PC-3 (cell line): ENCODE results near the gene KLHL2. TPM values are rescaled to one million over a fixed set of nuclear protein-coding genes. Genes with fewer than 3 reads are reported as not detected.
A peak's percentile ranks its signal among the peaks of the same experiment; 100 is the strongest.

Source experiments
- ATAC-seq: fragments of 200-7000 bp; cut with Tn5 transposase; 2 replicates; pipeline ENCODE4 v1.9.1; 2020; ENCODE audit warnings: mild to moderate bottlenecking, moderate library complexity
- BruUV-seq: library from RNA; stranded (reverse); fragments of 400-500 nt; replicated peaks from 2 replicates; lab custom pipeline; 2021; lab: Mats Ljungman, UMichigan
- CTCF ChIA-PET: fragments of 300-600 bp; sonication (Branson Sonifier 250); formaldehyde crosslinking; loops from one replicate; lab custom pipeline; 2022; ENCODE audit warnings: antibody characterized with exemption; lab: Charles Lee
- POLR2A ChIA-PET: fragments of 300-600 bp; sonication (Branson Sonifier 250); formaldehyde crosslinking; loops from one replicate; lab custom pipeline; 2022; ENCODE audit warnings: antibody characterized with exemption; ENCODE audit not compliant: unreplicated experiment; lab: Charles Lee
- DNase-seq: peaks from one replicate; pipeline ENCODE4 v3.0.0-alpha.2; 2015
- H2AFZ ChIP-seq: fragments of 300-600 bp; sonication (generic); 2 replicates; pipeline ENCODE4 v1.6.0; 2016; ENCODE audit warnings: antibody characterized with exemption, low read length
- H3F3A ChIP-seq: fragments of 300-600 bp; sonication (generic); one replicate; pipeline ENCODE4 v1.6.0; 2017; ENCODE audit warnings: antibody characterized with exemption, low read length, control low read depth, mild to moderate bottlenecking; ENCODE audit not compliant: unreplicated experiment
- H3K27ac ChIP-seq: fragments of 300-600 bp; sonication (generic); 2 replicates; pipeline ENCODE4 v1.5.1; 2016; ENCODE audit warnings: mild to moderate bottlenecking, low read length
- H3K27me3 ChIP-seq: fragments of 300-600 bp; sonication (generic); 2 replicates; pipeline ENCODE4 v1.6.1; 2016; ENCODE audit warnings: low read length, mixed read lengths
- H3K36me3 ChIP-seq: fragments of 300-600 bp; sonication (generic); 2 replicates; pipeline ENCODE4 v1.6.1; 2016; ENCODE audit warnings: low read depth, mixed run types, low read length, mixed read lengths
- H3K4me1 ChIP-seq: fragments of 300-600 bp; sonication (generic); 2 replicates; pipeline ENCODE4 v1.5.1; 2016; ENCODE audit warnings: low read length; ENCODE audit not compliant: insufficient read depth
- H3K4me2 ChIP-seq: fragments of 300-600 bp; sonication (generic); 2 replicates; pipeline ENCODE4 v1.6.0; 2016; ENCODE audit warnings: low read length
- H3K4me3 ChIP-seq: fragments of 300-600 bp; sonication (generic); 2 replicates; pipeline ENCODE4 v1.5.1; 2016; ENCODE audit warnings: mild to moderate bottlenecking, low read length, mixed read lengths
- H3K79me2 ChIP-seq: fragments of 300-600 bp; sonication (generic); 2 replicates; pipeline ENCODE4 v1.6.1; 2017; ENCODE audit warnings: low read length, mixed read lengths
- H3K9ac ChIP-seq: fragments of 300-600 bp; sonication (generic); 2 replicates; pipeline ENCODE4 v1.6.0; 2016; ENCODE audit warnings: mild to moderate bottlenecking, low read length
- H3K9me2 ChIP-seq: fragments of 300-600 bp; sonication (generic); replicated peaks from 2 replicates; pipeline ENCODE4 v1.6.1; 2016; ENCODE audit warnings: mixed run types, low read length, mixed read lengths
- H3K9me3 ChIP-seq: fragments of 300-600 bp; sonication (generic); 2 replicates; pipeline ENCODE4 v1.6.1; 2016; ENCODE audit warnings: low read length, mixed read lengths
- H4K20me1 ChIP-seq: fragments of 300-600 bp; sonication (generic); 2 replicates; pipeline ENCODE4 v1.6.1; 2016; ENCODE audit warnings: low read length, mixed read lengths
- CTCF ChIP-seq: fragments of 300-600 bp; sonication (generic); conservative IDR thresholded peaks from 2 replicates; pipeline ENCODE4 v1.5.1; 2017; ENCODE audit warnings: antibody characterized with exemption, low read depth, mild to moderate bottlenecking, low read length
- EZH2 ChIP-seq: fragments of 300-600 bp; sonication (generic); IDR thresholded peaks from one replicate; pipeline ENCODE4 v1.6.1; 2017; ENCODE audit warnings: antibody characterized with exemption, mild to moderate bottlenecking, low read length; ENCODE audit not compliant: unreplicated experiment
- EZH2phosphoT487 ChIP-seq: fragments of 300-600 bp; sonication (generic); IDR thresholded peaks from 2 replicates; pipeline ENCODE4 v1.6.1; 2018; ENCODE audit warnings: mild to moderate bottlenecking, antibody characterized with exemption, low read length, borderline replicate concordance
- intact Hi-C: fragments of 100-400 bp; cut with micrococcal nuclease; formaldehyde crosslinking; loops from 2 replicates; pipeline ENCODE4 v1.9.0; 2023
- total RNA-seq: library from RNA; depleted of rRNA; stranded (reverse); fragments of >200 nt; gene quantifications from 2 replicates; pipeline ENCODE4 v1.2.3, GENCODE V29; 2014

KLHL2 gene
- total RNA-seq, 1 experiment from 2014 or later, result 10.0 TPM

- Histone ChIP-seq H4K20me1 (no peaks in the 10 kb centered on the region), H3K9me3 (no peaks in the 10 kb centered on the region), H3K36me3 (no peaks in the 10 kb centered on the region), H3F3A (no peaks in the 10 kb centered on the region), H3K9ac (no peak overlapping the region), H3K27ac (no peak overlapping the region), H3K79me2 (no peaks in the 10 kb centered on the region), H3K4me3 (no peak overlapping the region), H3K27me3 (no peaks in the 10 kb centered on the region), H3K9me2 (no peaks in the 10 kb centered on the region), H2AFZ (no peak overlapping the region), H3K4me2 (no peak overlapping the region), H3K4me1 (no peaks in the 10 kb centered on the region)
- DNase-seq (peak; percentile 54), ATAC-seq (peak; percentile 73)
- TF ChIP-seq EZH2phosphoT487 (no peak), CTCF (peak; percentile 73)
- BruUV-seq, result no TSS peak
- ChIA-PET CTCF (interaction anchor here (0.7 to 0.9 kb wide), 2 partner anchors 105 to 293 kb away, joined by 3 to 4 read pairs; no protein-coding TSS in a partner anchor), POLR2A (no interaction called here)
- intact Hi-C loops, result loop anchor here (1.0 kb wide), 1 partner anchor 108 kb away; no protein-coding TSS in a partner anchor
These were observed 148.5 kb downstream of the KLHL2 start for GRCh38 chr4:165355900-165356300.

- no peak overlapping the region for H3K4me3 ChIP-seq
- no peak for TF ChIP-seq CTCF
- no peak for TF ChIP-seq EZH2
- TF ChIP-seq EZH2phosphoT487, result no peak
- no peaks in the 10 kb centered on the region for H3K9me3 ChIP-seq
- no peak for DNase-seq
- H2AFZ ChIP-seq, result no peak overlapping the region
- H3K36me3 ChIP-seq, result no peaks in the 10 kb centered on the region
- intact Hi-C loops, result no loop called here
- ChIA-PET POLR2A (no interaction called here), CTCF (no interaction called here)
- no peaks in the 10 kb centered on the region for H3F3A ChIP-seq
- H3K4me1 ChIP-seq, result no peaks in the 10 kb centered on the region
- H3K27me3 ChIP-seq, result no peaks in the 10 kb centered on the region
- no peaks in the 10 kb centered on the region for H3K9me2 ChIP-seq
- BruUV-seq, result no TSS peak
- ATAC-seq, result no peak
- H4K20me1 ChIP-seq, result no peaks in the 10 kb centered on the region
- H3K27ac ChIP-seq, result no peak overlapping the region
- no peak overlapping the region for H3K9ac ChIP-seq
- H3K4me2 ChIP-seq, result no peak overlapping the region
- H3K79me2 ChIP-seq, result no peaks in the 10 kb centered on the region
These were observed 152.1 kb downstream of the KLHL2 start for GRCh38 chr4:165359506-165359905.

GRCh38 chr4:165360041-165360695 lies 152.8 kb downstream of the KLHL2 start:
- no peak for DNase-seq
- ATAC-seq, result no peak
- no peak overlapping the region for H3K4me2 ChIP-seq
- BruUV-seq, result no TSS peak
- H3K9ac ChIP-seq, result no peak overlapping the region
- ChIA-PET POLR2A (no interaction called here), CTCF (no interaction called here)
- H4K20me1 ChIP-seq, result no peaks in the 10 kb centered on the region
- H3K9me2 ChIP-seq, result no peaks in the 10 kb centered on the region
- H3K9me3 ChIP-seq, result no peaks in the 10 kb centered on the region
- no peaks in the 10 kb centered on the region for H3F3A ChIP-seq
- intact Hi-C loops, result no loop called here
- H3K27ac ChIP-seq, result no peak overlapping the region
- no peak overlapping the region for H3K4me3 ChIP-seq
- TF ChIP-seq EZH2 (no peak), CTCF (no peak), EZH2phosphoT487 (no peak)
- H2AFZ ChIP-seq, result no peak overlapping the region
- no peaks in the 10 kb centered on the region for H3K79me2 ChIP-seq
- no peaks in the 10 kb centered on the region for H3K27me3 ChIP-seq
- H3K4me1 ChIP-seq, result no peaks in the 10 kb centered on the region
- H3K36me3 ChIP-seq, result no peaks in the 10 kb centered on the region
